HL-60 (cell line): ENCODE results near the gene TJP3.

Source experiments
- POLR2AphosphoS5 ChIP-seq: IDR thresholded peaks from 2 replicates; pipeline ENCODE4 v1.6.1; 2012; ENCODE audit warnings: low read depth
- TF ChIP-seq, protein P1 (sequence below): IDR thresholded peaks from one replicate; pipeline ENCODE4 v1.5.1; 2011; ENCODE audit warnings: low read length, control low read depth, inconsistent platforms; ENCODE audit not compliant: insufficient read depth
- TF ChIP-seq, protein P2 (sequence below): IDR thresholded peaks from 2 replicates; pipeline ENCODE4 v1.6.1; 2012; ENCODE audit warnings: low read depth; ENCODE audit not compliant: insufficient replicate concordance

DNA sequence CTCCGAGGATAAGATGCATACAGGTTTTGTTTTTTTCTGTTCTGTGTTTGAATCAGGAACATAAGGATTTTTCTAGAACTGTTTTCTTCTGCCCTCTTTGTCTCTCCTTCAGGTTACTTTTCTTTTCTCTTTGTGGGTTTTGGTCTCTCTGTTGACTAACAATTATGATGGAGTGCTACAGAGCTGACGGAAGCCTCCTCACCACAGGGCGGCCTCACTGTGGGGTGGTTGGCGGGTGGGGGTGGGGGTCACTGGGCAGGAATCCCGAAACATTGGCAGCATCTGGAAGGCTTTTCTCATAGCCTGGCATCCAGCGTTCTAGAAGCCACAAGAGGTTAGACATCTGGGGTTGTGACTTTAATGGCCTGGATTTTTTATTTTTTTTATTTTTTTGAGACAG, 90.0 kb downstream of the TJP3 start:
- TF ChIP-seq, protein P1, sequence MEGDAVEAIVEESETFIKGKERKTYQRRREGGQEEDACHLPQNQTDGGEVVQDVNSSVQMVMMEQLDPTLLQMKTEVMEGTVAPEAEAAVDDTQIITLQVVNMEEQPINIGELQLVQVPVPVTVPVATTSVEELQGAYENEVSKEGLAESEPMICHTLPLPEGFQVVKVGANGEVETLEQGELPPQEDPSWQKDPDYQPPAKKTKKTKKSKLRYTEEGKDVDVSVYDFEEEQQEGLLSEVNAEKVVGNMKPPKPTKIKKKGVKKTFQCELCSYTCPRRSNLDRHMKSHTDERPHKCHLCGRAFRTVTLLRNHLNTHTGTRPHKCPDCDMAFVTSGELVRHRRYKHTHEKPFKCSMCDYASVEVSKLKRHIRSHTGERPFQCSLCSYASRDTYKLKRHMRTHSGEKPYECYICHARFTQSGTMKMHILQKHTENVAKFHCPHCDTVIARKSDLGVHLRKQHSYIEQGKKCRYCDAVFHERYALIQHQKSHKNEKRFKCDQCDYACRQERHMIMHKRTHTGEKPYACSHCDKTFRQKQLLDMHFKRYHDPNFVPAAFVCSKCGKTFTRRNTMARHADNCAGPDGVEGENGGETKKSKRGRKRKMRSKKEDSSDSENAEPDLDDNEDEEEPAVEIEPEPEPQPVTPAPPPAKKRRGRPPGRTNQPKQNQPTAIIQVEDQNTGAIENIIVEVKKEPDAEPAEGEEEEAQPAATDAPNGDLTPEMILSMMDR: no peak
- no peak for TF ChIP-seq POLR2AphosphoS5
- TF ChIP-seq, protein P2, sequence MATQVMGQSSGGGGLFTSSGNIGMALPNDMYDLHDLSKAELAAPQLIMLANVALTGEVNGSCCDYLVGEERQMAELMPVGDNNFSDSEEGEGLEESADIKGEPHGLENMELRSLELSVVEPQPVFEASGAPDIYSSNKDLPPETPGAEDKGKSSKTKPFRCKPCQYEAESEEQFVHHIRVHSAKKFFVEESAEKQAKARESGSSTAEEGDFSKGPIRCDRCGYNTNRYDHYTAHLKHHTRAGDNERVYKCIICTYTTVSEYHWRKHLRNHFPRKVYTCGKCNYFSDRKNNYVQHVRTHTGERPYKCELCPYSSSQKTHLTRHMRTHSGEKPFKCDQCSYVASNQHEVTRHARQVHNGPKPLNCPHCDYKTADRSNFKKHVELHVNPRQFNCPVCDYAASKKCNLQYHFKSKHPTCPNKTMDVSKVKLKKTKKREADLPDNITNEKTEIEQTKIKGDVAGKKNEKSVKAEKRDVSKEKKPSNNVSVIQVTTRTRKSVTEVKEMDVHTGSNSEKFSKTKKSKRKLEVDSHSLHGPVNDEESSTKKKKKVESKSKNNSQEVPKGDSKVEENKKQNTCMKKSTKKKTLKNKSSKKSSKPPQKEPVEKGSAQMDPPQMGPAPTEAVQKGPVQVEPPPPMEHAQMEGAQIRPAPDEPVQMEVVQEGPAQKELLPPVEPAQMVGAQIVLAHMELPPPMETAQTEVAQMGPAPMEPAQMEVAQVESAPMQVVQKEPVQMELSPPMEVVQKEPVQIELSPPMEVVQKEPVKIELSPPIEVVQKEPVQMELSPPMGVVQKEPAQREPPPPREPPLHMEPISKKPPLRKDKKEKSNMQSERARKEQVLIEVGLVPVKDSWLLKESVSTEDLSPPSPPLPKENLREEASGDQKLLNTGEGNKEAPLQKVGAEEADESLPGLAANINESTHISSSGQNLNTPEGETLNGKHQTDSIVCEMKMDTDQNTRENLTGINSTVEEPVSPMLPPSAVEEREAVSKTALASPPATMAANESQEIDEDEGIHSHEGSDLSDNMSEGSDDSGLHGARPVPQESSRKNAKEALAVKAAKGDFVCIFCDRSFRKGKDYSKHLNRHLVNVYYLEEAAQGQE: no peak
